ENCODE measurements around the gene DTL.

DTL gene

DNA sequence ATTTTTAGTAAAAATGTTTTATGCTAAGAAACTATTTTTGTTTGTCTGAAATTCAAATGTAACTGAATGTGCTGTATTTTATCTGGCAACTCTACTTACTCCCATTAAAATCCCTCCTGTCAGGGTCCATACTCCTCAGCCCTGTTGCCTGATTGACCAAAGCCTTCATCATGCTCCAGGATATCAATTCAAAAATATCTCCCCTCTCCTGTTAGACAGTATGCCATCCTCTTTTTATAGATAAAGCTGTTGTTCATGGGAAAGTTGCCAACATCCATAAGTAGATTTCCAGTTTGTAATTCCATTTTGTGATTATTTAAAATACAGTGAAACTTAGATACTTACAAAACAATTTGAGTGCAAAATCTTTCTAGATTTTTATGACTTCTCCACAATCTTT is 65.7 kb downstream of the DTL start:
- Histone ChIP-seq H3K27me3 (replicated peaks; ENCODE audit: control insufficient read depth, insufficient read depth, low read length) (no peaks in the 10 kb centered on the region), H3K36me3 (ENCODE audit: control insufficient read depth, insufficient read depth, low read length) (peaks cover 6% of the 10 kb centered on the region), H3K4me3 (replicated peaks; ENCODE audit: low read depth, low read length) (no peak overlapping the region)
- no peak for DNase-seq (ENCODE audit: extremely low read depth, insufficient read length)
- TF ChIP-seq, protein P1, sequence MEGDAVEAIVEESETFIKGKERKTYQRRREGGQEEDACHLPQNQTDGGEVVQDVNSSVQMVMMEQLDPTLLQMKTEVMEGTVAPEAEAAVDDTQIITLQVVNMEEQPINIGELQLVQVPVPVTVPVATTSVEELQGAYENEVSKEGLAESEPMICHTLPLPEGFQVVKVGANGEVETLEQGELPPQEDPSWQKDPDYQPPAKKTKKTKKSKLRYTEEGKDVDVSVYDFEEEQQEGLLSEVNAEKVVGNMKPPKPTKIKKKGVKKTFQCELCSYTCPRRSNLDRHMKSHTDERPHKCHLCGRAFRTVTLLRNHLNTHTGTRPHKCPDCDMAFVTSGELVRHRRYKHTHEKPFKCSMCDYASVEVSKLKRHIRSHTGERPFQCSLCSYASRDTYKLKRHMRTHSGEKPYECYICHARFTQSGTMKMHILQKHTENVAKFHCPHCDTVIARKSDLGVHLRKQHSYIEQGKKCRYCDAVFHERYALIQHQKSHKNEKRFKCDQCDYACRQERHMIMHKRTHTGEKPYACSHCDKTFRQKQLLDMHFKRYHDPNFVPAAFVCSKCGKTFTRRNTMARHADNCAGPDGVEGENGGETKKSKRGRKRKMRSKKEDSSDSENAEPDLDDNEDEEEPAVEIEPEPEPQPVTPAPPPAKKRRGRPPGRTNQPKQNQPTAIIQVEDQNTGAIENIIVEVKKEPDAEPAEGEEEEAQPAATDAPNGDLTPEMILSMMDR (IDR thresholded peaks at IDR 0.05; ENCODE audit: insufficient read depth, low read length, poor library complexity, severe bottlenecking), result no peak

DNA sequence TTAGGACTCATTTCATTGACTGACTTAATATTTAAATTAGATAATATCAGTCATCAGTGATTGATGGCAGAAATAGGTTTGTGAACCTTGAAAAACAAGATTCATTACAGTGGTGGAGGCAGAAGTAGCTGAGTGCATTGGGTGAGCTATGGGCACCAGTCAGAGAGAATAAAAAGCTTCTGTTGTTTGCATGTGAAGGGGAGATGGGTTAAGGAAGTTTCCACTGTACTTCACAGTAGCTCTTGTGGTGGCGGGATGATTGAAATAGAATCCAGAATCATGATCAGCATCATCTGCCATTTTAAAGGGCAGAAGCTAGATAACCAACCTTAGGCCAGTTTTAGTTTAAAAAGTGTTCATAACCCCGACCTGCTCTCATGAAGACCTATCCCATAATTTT is 66.2 kb downstream of the DTL start:
- no peak overlapping the region for H3K4me3 ChIP-seq (replicated peaks; ENCODE audit: low read depth, low read length)
- H3K36me3 ChIP-seq (ENCODE audit: control insufficient read depth, insufficient read depth, low read length), result peaks cover 6% of the 10 kb centered on the region
- no peak for DNase-seq (ENCODE audit: extremely low read depth, insufficient read length)
- TF ChIP-seq, protein P1 (IDR thresholded peaks at IDR 0.05; ENCODE audit: insufficient read depth, low read length, poor library complexity, severe bottlenecking), result no peak
- H3K27me3 ChIP-seq (replicated peaks; ENCODE audit: control insufficient read depth, insufficient read depth, low read length), result no peaks in the 10 kb centered on the region

DNA sequence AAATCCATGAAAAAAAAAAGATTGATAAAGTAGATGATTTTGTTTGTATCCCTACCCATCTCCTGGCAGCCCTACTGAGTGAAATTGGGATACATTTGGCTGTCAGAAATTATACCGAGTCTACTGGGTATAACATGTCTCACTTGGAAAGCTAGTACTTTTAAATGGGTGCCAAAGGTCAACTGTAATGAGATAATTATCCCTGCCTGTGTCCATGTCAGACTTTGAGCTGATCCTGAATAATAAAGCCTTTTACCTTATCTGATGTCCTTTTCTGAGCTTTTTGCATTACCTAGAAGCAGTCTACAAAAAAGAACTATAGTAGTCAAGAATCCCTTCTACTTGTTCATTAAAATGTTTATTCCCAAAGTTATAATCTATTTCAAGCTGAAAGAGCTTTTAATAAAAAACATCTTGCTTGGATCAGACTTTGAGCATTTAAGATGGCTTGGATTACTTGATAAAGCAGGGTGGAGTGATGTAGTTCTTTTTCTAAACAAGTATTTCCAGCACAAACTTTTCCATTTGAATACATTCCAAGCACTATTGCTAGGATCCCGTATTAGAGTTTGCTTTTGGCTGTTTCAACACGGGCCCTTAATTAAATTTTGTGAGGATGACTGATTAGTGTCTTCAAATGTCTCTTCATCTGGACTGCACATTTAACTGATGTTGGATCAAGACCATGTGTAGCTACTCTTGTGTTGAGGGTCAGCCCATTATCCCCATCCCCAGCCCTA is 69.2 kb downstream of the DTL start:
- H3K4me3 ChIP-seq (replicated peaks; ENCODE audit: low read depth, low read length), result no peak overlapping the region
- TF ChIP-seq, protein P1 (IDR thresholded peaks at IDR 0.05; ENCODE audit: insufficient read depth, low read length, poor library complexity, severe bottlenecking), result no peak
- DNase-seq (ENCODE audit: extremely low read depth, insufficient read length), result no peak
- peaks cover 8% of the 10 kb centered on the region for H3K36me3 ChIP-seq (ENCODE audit: control insufficient read depth, insufficient read depth, low read length)
- H3K27me3 ChIP-seq (replicated peaks; ENCODE audit: control insufficient read depth, insufficient read depth, low read length), result no peaks in the 10 kb centered on the region

DNA sequence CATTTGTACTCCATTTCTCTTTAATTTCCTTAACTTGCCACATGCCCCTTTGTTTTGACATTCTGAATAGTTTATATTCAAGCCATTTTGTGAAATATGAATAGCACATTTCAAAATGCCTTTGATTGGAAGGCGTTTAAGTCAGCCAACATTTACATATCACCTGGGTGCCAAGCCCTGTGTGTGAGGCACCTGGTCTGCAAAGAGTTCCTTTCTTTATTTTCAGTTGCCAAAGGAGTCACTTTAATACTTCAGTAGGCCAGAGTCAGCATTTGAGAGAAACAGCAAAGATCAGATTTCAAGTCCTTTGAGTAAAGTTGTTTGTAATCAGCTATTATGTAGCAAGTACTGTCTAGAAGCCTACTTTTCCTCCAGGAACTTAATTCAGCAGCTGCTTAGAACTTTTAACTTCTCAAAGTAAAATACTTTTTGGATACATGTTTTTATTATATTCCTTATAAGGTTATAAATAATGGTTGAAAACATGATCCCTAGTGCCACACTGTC is 70.8 kb downstream of the DTL start:
- no peak for DNase-seq (ENCODE audit: extremely low read depth, insufficient read length)
- Histone ChIP-seq H3K27me3 (replicated peaks; ENCODE audit: control insufficient read depth, insufficient read depth, low read length) (no peaks in the 10 kb centered on the region), H3K36me3 (ENCODE audit: control insufficient read depth, insufficient read depth, low read length) (peaks cover 3% of the 10 kb centered on the region), H3K4me3 (replicated peaks; ENCODE audit: low read depth, low read length) (no peak overlapping the region)
- TF ChIP-seq, protein P1 (IDR thresholded peaks at IDR 0.05; ENCODE audit: insufficient read depth, low read length, poor library complexity, severe bottlenecking), result no peak

DNA sequence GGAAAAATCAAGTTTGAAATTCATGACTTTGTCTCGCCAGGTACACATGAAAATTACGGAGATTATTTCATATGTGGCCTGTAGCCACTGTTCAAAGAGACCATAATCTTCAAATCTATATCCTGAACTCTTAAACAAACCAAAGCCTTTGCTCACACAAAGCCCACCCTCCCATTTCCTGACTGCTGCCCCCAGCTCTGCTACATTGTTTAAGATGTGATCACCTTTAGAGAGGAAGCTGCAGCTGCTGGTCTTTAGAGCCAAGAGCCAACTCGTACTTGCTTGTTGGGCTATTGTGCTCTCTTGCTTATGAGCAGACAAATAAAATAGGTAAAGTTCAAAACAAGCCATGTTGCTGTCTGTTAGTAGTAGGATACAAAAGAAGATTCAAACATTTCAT is 71.9 kb downstream of the DTL start:
- TF ChIP-seq, protein P1 (IDR thresholded peaks at IDR 0.05; ENCODE audit: insufficient read depth, low read length, poor library complexity, severe bottlenecking), result no peak
- H3K27me3 ChIP-seq (replicated peaks; ENCODE audit: control insufficient read depth, insufficient read depth, low read length), result no peaks in the 10 kb centered on the region
- no peak for DNase-seq (ENCODE audit: extremely low read depth, insufficient read length)
- peaks cover 3% of the 10 kb centered on the region for H3K36me3 ChIP-seq (ENCODE audit: control insufficient read depth, insufficient read depth, low read length)
- H3K4me3 ChIP-seq (replicated peaks; ENCODE audit: low read depth, low read length), result no peak overlapping the region

Data from GM06990 (cell line).